OCI-M2 (cell line): ENCODE results near the gene RPSA.
"Not testable (repeated sequence)": the region's sequence is repeated elsewhere in the genome, so short reads cannot be mapped to it uniquely, and the experiment has no call there.

Experiments
- DNase-seq: peaks from one replicate; lab custom pipeline; 2025; ENCODE audit not compliant: unreplicated experiment; lab: John Stamatoyannopoulos, UW

The RPSA gene

GRCh38 chr3:39388153-39388552, 18.4 kb upstream of the RPSA start:
- no peak for DNase-seq

- no peak for DNase-seq
These were observed 17.7 kb upstream of the RPSA start for GRCh38 chr3:39388741-39389248.

DNA sequence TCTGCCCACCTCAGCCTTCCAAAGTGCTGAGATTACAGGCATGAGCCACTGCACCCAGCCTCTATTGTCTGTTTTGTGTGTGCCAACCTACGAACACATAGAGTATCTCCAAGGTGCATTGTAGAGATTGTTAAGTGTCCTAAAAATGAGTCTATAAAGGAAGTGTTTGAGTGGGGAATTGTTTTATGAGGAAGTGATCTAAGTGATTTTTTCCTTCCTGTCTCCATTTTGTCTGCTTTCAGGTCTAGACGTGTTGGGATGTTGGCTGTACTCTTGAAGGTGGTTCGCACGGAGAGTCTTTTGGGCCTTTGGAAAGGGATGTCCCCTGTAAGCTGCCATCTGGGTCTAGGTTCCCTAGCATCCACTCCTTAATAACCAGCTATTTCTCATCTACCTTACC, 16.3 kb upstream of the RPSA start:
- no peak for DNase-seq

GRCh38 chr3:39396690-39397089, 9.8 kb upstream of the RPSA start:
- DNase-seq, result no peak

GRCh38 chr3:39398700-39399099, 7.8 kb upstream of the RPSA start:
- DNase-seq, result no peak

DNA sequence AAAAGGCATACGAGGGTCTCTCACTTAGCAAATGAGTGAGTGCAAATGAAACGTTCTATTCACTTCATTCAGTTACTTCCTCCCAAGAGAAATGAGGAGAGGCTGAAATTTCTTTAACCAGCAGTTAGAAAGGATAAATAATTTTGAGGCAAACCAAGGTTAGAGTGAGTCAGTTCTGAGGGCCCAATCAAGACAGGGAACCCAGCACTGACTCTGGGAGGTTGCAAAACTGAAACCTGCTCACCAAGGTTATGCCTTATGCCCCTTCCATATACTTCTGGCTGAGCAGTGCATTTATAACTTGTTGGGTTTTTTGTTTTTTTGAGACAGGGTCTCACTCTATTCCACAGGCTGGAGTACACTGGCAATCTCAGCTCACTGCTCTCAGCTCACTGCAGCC, 4.5 kb upstream of the RPSA start:
- no peak for DNase-seq

DNA sequence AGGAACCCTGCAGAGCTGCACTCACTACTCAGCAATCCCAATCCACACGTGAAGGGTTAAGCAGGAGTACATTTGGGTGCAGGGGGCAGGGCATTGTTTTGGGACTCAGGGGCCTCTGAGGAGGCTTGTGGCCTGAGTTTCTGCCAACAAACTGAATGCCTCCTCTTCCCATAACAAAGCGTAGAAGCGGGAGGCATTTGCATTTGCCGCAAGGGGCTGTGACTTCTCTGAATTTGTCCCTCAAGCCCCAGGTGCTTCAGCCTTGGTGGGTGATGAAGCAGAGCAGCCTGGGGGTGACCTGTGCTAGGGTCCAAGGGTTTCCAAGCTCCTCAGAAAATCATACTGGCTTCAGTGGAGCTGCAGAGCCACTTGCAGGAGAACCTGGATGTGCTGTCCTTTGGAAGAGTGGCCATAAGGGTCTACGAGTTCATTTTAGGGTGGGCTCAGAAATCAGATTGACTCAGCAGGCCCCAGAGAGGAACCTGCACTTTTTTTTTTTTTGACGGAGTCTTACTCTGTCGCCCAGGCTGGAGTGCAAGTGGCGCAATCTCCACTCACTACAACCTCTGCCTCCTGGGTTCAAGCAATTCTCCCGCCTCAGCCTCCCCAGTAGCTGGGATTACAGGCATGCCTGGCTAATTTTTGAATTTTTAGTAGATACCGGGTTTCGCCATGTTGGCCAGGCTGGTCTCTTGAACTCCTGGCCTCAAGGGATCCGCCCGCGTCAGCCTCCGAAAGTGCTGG, 1.4 kb upstream of the RPSA start:
- no peak for DNase-seq

DNA sequence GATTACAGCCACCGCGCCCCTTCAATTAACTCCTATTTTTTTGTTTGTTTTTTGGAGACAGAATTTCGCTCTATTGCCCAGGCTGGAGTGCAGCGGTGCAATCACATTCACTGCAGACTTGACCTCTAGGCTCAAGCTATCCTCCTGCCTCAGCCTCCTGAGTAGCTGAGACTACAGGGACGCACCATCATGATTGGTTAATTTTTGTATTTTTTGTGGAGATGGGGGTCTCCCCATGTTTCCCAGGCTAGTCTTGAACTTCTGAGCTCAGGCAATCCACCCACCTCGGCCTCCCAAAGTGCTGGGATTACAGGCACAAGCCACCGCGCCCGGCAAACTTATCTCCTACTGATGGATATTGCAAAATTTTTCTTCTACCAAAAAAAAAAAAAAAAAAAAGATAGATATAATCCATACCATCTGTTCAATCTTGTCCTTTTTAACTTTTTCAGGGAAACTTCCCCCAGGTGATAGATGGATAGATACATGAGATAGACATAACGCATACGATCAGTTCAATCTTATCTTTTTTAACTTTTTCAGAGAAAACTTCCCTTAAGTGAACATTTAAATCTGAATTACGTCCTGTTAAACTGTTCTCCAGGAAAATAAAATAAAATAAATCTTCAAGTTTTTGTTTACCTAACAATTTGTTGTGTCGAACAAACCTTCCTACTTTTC, 693 bp upstream of the RPSA start:
- DNase-seq, result no peak

DNA sequence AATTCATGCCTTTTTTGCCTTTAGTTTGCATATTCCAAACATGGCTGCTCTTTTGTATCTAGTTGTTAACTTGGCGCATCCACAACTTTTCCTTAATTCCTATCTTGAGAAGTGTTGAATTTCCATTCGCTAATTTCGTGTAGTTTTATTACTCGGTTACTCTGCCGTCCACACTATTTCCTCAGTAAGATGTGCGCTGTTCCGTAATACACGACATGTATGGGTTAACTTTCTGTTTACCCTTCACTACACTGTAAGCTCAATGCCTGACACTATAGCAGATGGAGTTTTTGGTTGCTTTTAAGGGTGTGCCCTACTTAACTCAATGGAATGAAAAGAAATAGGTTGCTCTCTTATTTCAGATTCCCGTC, 724 bp downstream of the RPSA start:
- DNase-seq, result no peak

GRCh38 chr3:39407773-39408492, 1.4 kb downstream of the RPSA start:
- DNase-seq, result no peak

- DNase-seq, result no peak
These were observed 2.2 kb downstream of the RPSA start for GRCh38 chr3:39408493-39409372.

GRCh38 chr3:39409514-39410136, 3.1 kb downstream of the RPSA start:
- DNase-seq, result no peak

DNA sequence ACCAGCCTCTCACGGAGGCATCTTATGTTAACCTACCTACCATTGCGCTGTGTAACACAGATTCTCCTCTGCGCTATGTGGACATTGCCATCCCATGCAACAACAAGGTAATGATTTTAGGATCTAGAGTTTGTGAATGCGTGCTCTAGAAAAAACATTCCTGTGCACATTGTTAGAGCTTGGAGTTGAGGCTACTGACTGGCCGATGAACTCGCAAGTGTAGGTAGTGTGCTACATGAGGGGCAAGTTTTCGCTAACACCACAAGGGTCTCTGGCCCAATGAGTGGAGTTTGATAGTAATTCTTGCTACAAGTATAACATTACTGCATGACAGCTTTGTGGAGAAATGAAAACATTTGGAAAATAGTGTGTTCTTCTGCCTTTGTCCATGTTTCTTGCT, 4.4 kb downstream of the RPSA start:
- DNase-seq, result no peak

DNA sequence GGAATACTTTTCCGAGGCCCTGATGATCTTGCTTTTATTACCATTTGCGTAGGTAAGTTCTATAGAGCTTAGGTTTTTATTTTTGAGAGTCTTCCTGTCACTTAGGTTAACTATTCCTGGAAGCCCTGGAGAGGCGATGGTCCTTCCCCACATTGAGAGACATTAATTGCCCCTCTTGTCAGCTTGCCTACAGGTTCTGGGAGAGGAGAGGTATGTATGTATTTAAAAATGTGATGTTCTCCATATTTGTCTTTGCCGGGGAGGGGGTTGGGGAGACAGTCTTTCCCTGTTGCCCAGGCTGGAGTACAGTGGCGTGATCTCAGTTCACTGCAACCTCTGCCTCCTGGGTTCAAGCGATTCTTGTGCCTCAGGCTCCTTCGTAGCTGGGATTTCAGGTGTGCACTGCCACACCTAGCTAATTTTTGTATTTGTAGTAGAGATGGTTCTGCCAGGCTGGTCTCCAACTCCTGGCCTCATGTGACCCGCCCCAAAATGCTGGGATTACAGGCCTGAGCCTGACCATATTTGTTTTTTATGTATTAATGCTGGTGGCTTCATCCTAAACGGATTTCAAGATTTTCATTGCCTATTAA, 6.2 kb downstream of the RPSA start:
- no peak for DNase-seq

DNA sequence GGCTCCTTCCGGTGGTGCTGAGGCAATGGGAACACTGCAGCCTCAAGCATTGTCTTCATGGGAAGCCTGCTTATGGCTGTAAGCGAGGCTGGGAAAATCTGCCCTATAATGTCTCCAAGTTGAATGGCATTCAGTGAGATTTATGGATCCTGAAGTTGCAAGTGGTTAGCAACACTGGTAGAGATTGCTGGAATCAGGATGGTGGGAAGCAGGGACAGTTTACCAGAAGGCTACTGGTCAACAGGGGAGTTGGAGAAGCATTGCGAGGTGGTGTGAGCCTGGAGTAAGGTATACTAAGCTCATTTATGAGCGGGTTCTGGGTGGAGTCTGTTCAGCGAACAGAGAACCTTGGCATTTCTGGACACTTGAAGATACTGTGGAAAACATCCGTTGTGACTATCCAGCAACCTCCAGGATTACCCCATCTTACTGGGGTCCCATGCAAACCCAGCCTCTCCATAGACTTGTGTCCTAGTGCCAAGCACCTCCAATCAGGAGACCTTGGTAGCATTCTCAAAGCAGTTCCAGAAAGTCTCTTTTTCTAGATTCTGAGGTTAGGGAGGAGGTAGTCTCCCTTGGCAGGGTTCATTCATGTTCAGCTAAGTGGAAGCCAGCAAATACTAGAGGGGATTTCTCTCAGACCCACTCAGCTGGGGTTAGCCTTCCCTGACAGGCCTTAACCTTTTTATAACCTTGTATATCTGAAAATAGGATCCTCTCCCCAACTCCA, 7.3 kb downstream of the RPSA start:
- peak; percentile 48 for DNase-seq

- DNase-seq, result no peak
These were observed 7.9 kb downstream of the RPSA start for GRCh38 chr3:39414421-39414907.

DNA sequence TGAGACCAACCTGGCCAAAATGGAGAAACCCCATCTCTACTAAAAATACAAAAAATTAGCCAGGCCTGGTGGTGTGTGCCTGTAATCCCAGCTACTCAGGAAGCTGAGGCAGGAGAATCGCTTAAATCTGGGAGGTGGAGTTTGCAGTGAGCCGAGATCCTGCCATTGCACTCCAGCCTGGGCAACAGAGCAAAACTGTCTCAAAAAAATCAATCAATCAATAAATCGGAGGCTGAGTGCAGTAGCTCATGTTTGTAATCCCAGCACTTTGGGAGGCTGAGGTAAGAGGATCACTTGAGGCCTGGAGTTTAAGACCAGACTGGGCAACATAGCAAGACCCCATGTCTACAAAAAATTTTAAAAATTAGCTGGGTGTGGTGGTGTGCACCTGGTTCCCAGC, 8.8 kb downstream of the RPSA start:
- not testable (repeated sequence) for DNase-seq

- no peak for DNase-seq
These were observed 9.5 kb downstream of the RPSA start for GRCh38 chr3:39415983-39416382.

- not testable (repeated sequence) for DNase-seq
These were observed 10.5 kb downstream of the RPSA start for GRCh38 chr3:39416998-39417397.
